ENCODE results near the gene NFYA. TPM values are rescaled to one million over a fixed set of nuclear protein-coding genes. Genes with fewer than 3 reads are reported as not detected.

The NFYA gene
- total and polyA plus RNA-seq, 2 of the 13 experiments (the other 11 are each of a cell fraction or from before 2014, with no cell fraction given): 16.0 to 22.9 TPM

DNA sequence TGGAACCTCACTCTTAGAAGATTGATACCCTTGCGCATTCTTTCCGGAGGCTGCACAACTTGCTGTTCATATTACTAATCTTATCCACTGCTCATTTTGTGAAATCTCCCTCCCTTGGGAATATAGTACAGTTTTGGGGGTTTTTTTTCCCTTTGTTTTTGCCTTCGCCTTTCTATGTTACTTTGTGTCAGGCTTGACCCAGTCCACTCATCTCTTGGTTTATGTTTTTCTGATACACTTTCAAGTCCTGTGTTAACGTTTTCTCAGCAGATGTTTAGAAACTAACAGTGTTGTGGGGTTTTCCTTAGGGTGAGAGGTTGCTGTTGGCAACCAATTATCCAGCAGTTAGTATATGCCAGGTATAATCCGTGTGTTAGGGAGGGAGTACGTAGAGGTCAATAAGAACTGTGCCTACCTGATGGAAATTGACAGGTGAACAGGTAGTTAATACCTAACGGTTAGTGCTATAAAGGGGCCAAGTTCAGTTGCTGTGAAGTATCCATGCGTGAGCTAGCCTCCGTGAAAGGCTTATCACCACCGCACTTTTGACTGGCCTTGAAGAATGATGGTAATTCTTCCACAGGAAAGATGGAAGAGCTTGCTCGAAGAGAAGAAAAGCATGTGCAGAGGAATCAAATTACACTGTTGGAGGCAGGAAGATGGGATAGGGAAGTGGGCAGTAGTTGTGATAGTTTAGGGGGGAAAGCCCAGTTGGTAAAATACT is 1.4 kb downstream of the NFYA start (continued):
- TF ChIP-seq ZNF724P (CRISPR knock-in tag; IDR thresholded peaks at IDR 0.05; ENCODE audit: borderline replicate concordance) (no peak), GLI4 (CRISPR knock-in tag; IDR thresholded peaks at IDR 0.05; ENCODE audit: borderline replicate concordance) (0 out of 2 replicates have a peak, but pooled peaks have one; percentile 41), SIX1 (CRISPR knock-in tag; IDR thresholded peaks at IDR 0.05; ENCODE audit: borderline replicate concordance) (peak; percentile 89; the same call in 1 of the 2 replicates)

DNA sequence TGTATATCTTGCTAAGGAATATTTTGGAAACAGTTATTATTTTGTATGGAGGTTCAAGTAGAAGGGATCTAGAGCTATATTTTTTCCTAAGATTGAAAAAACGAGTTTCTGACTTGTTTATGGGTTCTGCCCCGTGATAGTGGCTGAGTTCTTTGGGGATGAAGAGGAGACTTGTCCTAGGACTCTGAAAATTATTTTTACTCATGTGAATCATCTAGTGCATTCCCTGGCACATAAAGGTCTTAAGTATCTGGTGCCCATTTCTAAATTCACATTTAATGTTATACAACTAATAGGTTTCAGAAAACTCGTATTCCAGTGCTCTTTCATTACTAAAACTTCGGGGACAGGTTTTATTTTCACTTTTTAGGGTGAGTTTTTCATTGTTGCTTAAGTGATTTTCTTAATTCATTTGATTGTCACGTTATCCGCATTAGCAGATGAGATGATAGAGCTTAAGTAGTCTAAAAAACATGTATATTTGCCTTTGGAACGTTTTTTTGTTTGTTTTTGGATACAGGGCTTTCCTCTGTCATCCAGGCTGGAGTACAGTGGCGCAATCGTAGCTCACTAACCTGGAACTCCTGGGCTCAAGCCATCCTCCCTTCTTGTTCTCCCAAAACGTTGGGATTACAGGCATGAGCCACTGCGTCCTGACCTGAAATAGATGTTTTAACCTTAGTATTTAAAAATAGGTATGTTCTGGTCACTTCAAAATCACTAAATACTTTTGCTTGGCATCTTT is 2.1 kb downstream of the NFYA start:
- ATAC-seq (no peak), FAIRE-seq (no peak), DNase-seq (ENCODE audit: low spot score) (peak; percentile 60)
- peaks cover 6 to 12% of the 10 kb centered on the region in 2 experiments for H3K36me3 ChIP-seq (replicated peaks in 1 of 2; ENCODE audit: control insufficient read depth in 1 of 2, insufficient read depth in 2 of 2, low read length in 2 of 2)
- peaks cover 43% of the 10 kb centered on the region for H3K4me1 ChIP-seq (ENCODE audit: insufficient read depth, low read length)
- H3K79me2 ChIP-seq (ENCODE audit: insufficient read depth, low read length): peaks cover 69% of the 10 kb centered on the region
- WGBS (ENCODE audit: low lambda C conversion rate): 8% methylated on average over 11 of the region's 11 CpGs
- H3K9ac ChIP-seq (ENCODE audit: insufficient read depth, low read depth, low read length): peak overlapping the region; percentile 99
- H3K27ac ChIP-seq (ENCODE audit: extremely low read length, insufficient read depth, low read length): peak overlapping the region; percentile 97
- intact Hi-C loops (cut with micrococcal nuclease; ENCODE audit: unreplicated experiment): no loop called here
- peaks cover 17% of the 10 kb centered on the region for H4K20me1 ChIP-seq (ENCODE audit: insufficient read depth, low read length)
- no peaks in the 10 kb centered on the region for H3K9me3 ChIP-seq (ENCODE audit: low read length)
- peak overlapping the region; percentile 93 for H3K4me2 ChIP-seq (ENCODE audit: low read depth, low read length)
- H2AFZ ChIP-seq (ENCODE audit: low read length): no peak overlapping the region
- in situ Hi-C loops (cut with HindIII; ENCODE audit: extremely low pct_ligation_motif_present, low pct_unique_long_range_greater_than_20kb): loop anchor here (5.0 kb wide), 1 partner anchor 78 kb away; no protein-coding TSS in a partner anchor
- POLR2A ChIA-PET: interaction anchor here (1.2 to 1.7 kb wide), 3 partner anchors 11 to 163 kb away, joined by 3 to 7 read pairs (median 7); no protein-coding TSS in a partner anchor
- H3K4me3 ChIP-seq (replicated peaks in 1 of 3; ENCODE audit: insufficient read depth in 1 of 3, low read depth in 2 of 3, low read length in 3 of 3): peak overlapping the region; percentile 97 to 100 (median 98); a peak in 5 of 6 replicates
- no TSS peak for BruUV-seq (replicated peaks)
- H3K27me3 ChIP-seq (ENCODE audit: control insufficient read depth in 1 of 2, insufficient read depth in 2 of 2, low read length in 2 of 2): no peaks in the 10 kb centered on the region; a peak in 2 of 5 replicates
- CTCF ChIA-PET (ENCODE audit: low intra/inter-chr PET ratio, low total read pairs): no interaction called here
- peak; percentile 41; the same call in 1 of the 2 replicates for TF ChIP-seq ELF4 (CRISPR knock-in tag; IDR thresholded peaks at IDR 0.05; ENCODE audit: borderline replicate concordance)
- TF ChIP-seq PITX1 (CRISPR knock-in tag; IDR thresholded peaks at IDR 0.05): peak; percentile 55; the same call in 1 of the 2 replicates
- no peak for TF ChIP-seq PHF8 (CRISPR knock-in tag; IDR thresholded peaks at IDR 0.05)
- no peak for TF ChIP-seq RELA (CRISPR knock-in tag; IDR thresholded peaks at IDR 0.05)
- TF ChIP-seq, protein P1, sequence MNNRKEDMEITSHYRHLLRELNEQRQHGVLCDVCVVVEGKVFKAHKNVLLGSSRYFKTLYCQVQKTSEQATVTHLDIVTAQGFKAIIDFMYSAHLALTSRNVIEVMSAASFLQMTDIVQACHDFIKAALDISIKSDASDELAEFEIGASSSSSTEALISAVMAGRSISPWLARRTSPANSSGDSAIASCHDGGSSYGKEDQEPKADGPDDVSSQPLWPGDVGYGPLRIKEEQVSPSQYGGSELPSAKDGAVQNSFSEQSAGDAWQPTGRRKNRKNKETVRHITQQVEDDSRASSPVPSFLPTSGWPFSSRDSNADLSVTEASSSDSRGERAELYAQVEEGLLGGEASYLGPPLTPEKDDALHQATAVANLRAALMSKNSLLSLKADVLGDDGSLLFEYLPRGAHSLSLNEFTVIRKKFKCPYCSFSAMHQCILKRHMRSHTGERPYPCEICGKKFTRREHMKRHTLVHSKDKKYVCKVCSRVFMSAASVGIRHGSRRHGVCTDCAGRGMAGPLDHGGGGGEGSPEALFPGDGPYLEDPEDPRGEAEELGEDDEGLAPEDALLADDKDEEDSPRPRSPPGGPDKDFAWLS (CRISPR knock-in tag; IDR thresholded peaks at IDR 0.05; ENCODE audit: borderline replicate concordance): no peak
- TF ChIP-seq, protein P2, sequence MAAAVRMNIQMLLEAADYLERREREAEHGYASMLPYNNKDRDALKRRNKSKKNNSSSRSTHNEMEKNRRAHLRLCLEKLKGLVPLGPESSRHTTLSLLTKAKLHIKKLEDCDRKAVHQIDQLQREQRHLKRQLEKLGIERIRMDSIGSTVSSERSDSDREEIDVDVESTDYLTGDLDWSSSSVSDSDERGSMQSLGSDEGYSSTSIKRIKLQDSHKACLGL (CRISPR knock-in tag; IDR thresholded peaks at IDR 0.05): no peak
- TF ChIP-seq GATAD2A (CRISPR knock-in tag; IDR thresholded peaks at IDR 0.05): peak; percentile 44; the same call in 1 of the 2 replicates
- no peak for TF ChIP-seq MXI1 (IDR thresholded peaks at IDR 0.05; ENCODE audit: borderline replicate concordance, low read depth, low read length)
- TF ChIP-seq ZC3H4 (CRISPR knock-in tag; IDR thresholded peaks at IDR 0.05; ENCODE audit: borderline replicate concordance): no peak
- no peak for TF ChIP-seq BRD4 (CRISPR knock-in tag; IDR thresholded peaks at IDR 0.05)
- peak; percentile 10; the same call in 1 of the 2 replicates for TF ChIP-seq SOX5 (CRISPR knock-in tag; IDR thresholded peaks at IDR 0.05; ENCODE audit: borderline replicate concordance)
- no peak for TF ChIP-seq TBX3 (IDR thresholded peaks at IDR 0.05; ENCODE audit: borderline replicate concordance)
- TF ChIP-seq, protein P3, sequence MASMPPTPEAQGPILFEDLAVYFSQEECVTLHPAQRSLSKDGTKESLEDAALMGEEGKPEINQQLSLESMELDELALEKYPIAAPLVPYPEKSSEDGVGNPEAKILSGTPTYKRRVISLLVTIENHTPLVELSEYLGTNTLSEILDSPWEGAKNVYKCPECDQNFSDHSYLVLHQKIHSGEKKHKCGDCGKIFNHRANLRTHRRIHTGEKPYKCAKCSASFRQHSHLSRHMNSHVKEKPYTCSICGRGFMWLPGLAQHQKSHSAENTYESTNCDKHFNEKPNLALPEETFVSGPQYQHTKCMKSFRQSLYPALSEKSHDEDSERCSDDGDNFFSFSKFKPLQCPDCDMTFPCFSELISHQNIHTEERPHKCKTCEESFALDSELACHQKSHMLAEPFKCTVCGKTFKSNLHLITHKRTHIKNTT (CRISPR knock-in tag; IDR thresholded peaks at IDR 0.05): no peak
- no peak for TF ChIP-seq ZSCAN9 (CRISPR knock-in tag; IDR thresholded peaks at IDR 0.05; ENCODE audit: borderline replicate concordance)
- no peak for TF ChIP-seq ZNF12 (CRISPR knock-in tag; IDR thresholded peaks at IDR 0.05)
- TF ChIP-seq ATF7 (IDR thresholded peaks at IDR 0.05): no peak
- TF ChIP-seq ATF7 (CRISPR knock-in tag; IDR thresholded peaks at IDR 0.05): no peak
